Endodermal cell (in vitro differentiated cells): ENCODE data around the gene P4HA1. TPM values are rescaled to one million over a fixed set of nuclear protein-coding genes. Genes with fewer than 3 reads are reported as not detected.
A peak's percentile ranks its signal among the peaks of the same experiment; 100 is the strongest.

Experiments
- DNase-seq: peaks from one replicate; pipeline ENCODE4 v3.0.0-alpha.2; 2017
- H3K27ac ChIP-seq: 2 replicates; pipeline ENCODE4 v1.5.1; 2013; ENCODE audit warnings: mild to moderate bottlenecking, low read depth, low read length, moderate library complexity
- H3K27me3 ChIP-seq: 2 replicates; pipeline ENCODE4 v1.6.1; 2013; ENCODE audit warnings: mild to moderate bottlenecking, low read length, moderate library complexity; ENCODE audit not compliant: insufficient read depth, control insufficient read depth, poor library complexity, severe bottlenecking
- H3K36me3 ChIP-seq: 2 replicates; pipeline ENCODE4 v1.7.0; 2013; ENCODE audit warnings: mild to moderate bottlenecking, low read length, moderate library complexity; ENCODE audit not compliant: control insufficient read depth, insufficient read depth
- H3K4me1 ChIP-seq: one replicate; pipeline ENCODE4 v1.7.0; 2013; ENCODE audit warnings: low read length; ENCODE audit not compliant: control insufficient read depth, insufficient read depth
- H3K4me3 ChIP-seq: 2 replicates; pipeline ENCODE4 v1.5.1; 2013; ENCODE audit warnings: mild to moderate bottlenecking, low read length, moderate library complexity
- H3K9ac ChIP-seq: 2 replicates; pipeline ENCODE4 v1.6.1; 2013; ENCODE audit warnings: mild to moderate bottlenecking, low read length, moderate library complexity; ENCODE audit not compliant: poor library complexity, severe bottlenecking; ENCODE audit errors: extremely low read depth
- H3K9me3 ChIP-seq: 2 replicates; pipeline ENCODE4 v1.6.1; 2013; ENCODE audit warnings: mild to moderate bottlenecking, low read length, moderate library complexity; ENCODE audit not compliant: control insufficient read depth
- H3K27ac Mint-ChIP-seq: 2 replicates; pipeline ENCODE4 v1.8.0; 2020; ENCODE audit warnings: mixed read lengths
- H3K27me3 Mint-ChIP-seq: 2 replicates; pipeline ENCODE4 v1.8.0; 2021; ENCODE audit warnings: mild to moderate bottlenecking, mixed read lengths; ENCODE audit not compliant: insufficient read depth
- H3K36me3 Mint-ChIP-seq: 2 replicates; pipeline ENCODE4 v1.8.0; 2020; ENCODE audit warnings: low read depth, mixed read lengths
- H3K4me1 Mint-ChIP-seq: 2 replicates; pipeline ENCODE4 v1.8.0; 2020; ENCODE audit warnings: mixed read lengths
- H3K4me3 Mint-ChIP-seq: 2 replicates; pipeline ENCODE4 v1.8.0; 2020; ENCODE audit warnings: mild to moderate bottlenecking, moderate library complexity, mixed read lengths
- H3K9me3 Mint-ChIP-seq: 2 replicates; pipeline ENCODE4 v1.8.0; 2020; ENCODE audit warnings: mild to moderate bottlenecking, mixed read lengths
- CTCF ChIP-seq: fragments of 200-600 bp; sonication (generic); conservative IDR thresholded peaks from 2 replicates; pipeline ENCODE4 v1.5.0; 2021; ENCODE audit warnings: antibody characterized with exemption, mild to moderate bottlenecking
- WGBS, 2 experiments: methylation state at CpG; one replicate each; pipeline versions ENCODE4 v1.1.5 to v1.1.7; 2013; ENCODE audit warnings: missing lambda C conversion rate in 2 of 2, mixed read lengths in 1 of 2; ENCODE audit not compliant: insufficient coverage in 1 of 2, insufficient read length in 1 of 2; 5-methylcytosine and 5-hydroxymethylcytosine counted together
- total RNA-seq, 2 donors: library from RNA; stranded (reverse); fragmentation: NEBNext Ultra II Directional in 1 of 2; extraction: Animal tissue kit (Norgen Biotek cat#: 25700) in 1 of 2; gene quantifications; 2 replicates in 1 of 2; 3 replicates in 1 of 2; pipeline ENCODE4 v1.2.1, GENCODE V29; 2021

P4HA1 gene
- total RNA-seq, 2 donors from 2014 or later, result 45.1 to 46.9 TPM

DNA sequence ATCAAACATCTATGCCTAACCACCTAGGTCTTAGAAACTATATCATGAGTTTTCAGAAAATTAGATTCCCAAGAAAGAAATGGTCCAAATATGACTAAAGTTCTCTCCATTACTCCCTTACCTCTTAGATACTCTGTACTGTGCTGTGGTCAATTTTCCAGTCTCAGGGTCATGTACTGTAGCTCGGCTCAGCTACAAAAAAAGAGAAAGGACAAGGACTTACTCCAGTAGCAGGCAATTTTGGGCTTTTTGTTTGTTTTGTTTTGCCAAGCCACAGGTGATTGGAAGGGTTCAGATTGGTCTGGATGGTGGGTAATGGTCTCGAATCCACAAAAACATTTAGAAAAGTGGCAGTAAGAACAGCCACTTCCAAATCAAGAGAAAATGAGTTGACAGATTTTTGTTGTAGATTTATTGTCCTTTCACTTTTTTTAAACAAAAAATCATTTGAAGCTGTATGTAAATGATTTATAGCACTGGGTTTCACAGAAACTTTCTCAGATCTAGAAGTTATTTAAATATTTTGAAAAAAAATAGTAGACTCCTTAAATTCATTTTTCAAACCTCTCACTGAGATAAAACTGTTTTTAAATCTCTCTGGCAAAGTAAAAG lies 52.8 kb downstream of the P4HA1 start:
- H3K9ac ChIP-seq, result no peak overlapping the region
- no peak overlapping the region for H3K27ac ChIP-seq
- peaks cover 45% of the 10 kb centered on the region for H3K36me3 ChIP-seq
- H3K9me3 Mint-ChIP-seq, result no peaks in the 10 kb centered on the region
- no peaks in the 10 kb centered on the region for H3K27me3 ChIP-seq
- no peaks in the 10 kb centered on the region for H3K27me3 Mint-ChIP-seq
- no peak for DNase-seq
- no peak overlapping the region for H3K4me3 Mint-ChIP-seq
- no peaks in the 10 kb centered on the region for H3K9me3 ChIP-seq
- H3K36me3 Mint-ChIP-seq, result peaks cover 20% of the 10 kb centered on the region
- H3K4me3 ChIP-seq, result no peak overlapping the region
- H3K27ac Mint-ChIP-seq, result peak overlapping the region; percentile 89
- H3K4me1 Mint-ChIP-seq, result peaks cover 16% of the 10 kb centered on the region
- no peak for TF ChIP-seq CTCF
- peaks cover 5% of the 10 kb centered on the region for H3K4me1 ChIP-seq
- WGBS, 2 experiments, result 80 to 100% methylated on average over 1 to 2 of the region's 2 CpGs

DNA sequence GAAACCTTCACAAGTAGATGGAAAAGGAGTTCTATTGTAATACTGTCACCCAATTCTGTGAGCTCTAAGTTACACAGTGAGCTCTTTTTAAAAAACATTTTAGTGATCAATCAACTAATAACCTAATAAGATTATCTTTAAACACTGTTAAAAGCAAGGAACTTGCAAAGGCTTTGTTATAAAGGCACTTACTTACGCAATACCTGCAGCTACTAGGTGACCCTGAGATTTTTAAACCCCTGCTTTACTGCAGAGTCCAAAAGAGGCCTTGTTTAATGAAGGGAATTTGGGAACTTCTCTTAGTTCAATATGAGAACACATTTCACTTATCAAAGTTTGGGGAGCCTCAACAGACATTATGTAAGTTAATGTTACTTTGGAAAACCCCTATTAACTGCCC lies 53.3 kb downstream of the P4HA1 start:
- no peak for DNase-seq
- Histone ChIP-seq H3K4me1 (peaks cover 5% of the 10 kb centered on the region), H3K27me3 (no peaks in the 10 kb centered on the region), H3K9ac (no peak overlapping the region), H3K27ac (no peak overlapping the region), H3K9me3 (no peaks in the 10 kb centered on the region), H3K36me3 (peaks cover 45% of the 10 kb centered on the region), H3K4me3 (no peak overlapping the region)
- peak overlapping the region; percentile 49 for H3K27ac Mint-ChIP-seq
- WGBS, 2 experiments, result 97 to 100% methylated on average over 1 of the region's 1 CpG
- H3K27me3 Mint-ChIP-seq, result no peaks in the 10 kb centered on the region
- H3K4me1 Mint-ChIP-seq, result peaks cover 16% of the 10 kb centered on the region
- no peak for TF ChIP-seq CTCF
- no peaks in the 10 kb centered on the region for H3K9me3 Mint-ChIP-seq
- no peak overlapping the region for H3K4me3 Mint-ChIP-seq
- H3K36me3 Mint-ChIP-seq, result peaks cover 22% of the 10 kb centered on the region

- Mint-ChIP-seq H3K9me3 (no peaks in the 10 kb centered on the region), H3K4me3 (no peak overlapping the region), H3K27me3 (no peaks in the 10 kb centered on the region), H3K27ac (no peak overlapping the region), H3K4me1 (peaks cover 16% of the 10 kb centered on the region), H3K36me3 (peaks cover 24% of the 10 kb centered on the region)
- Histone ChIP-seq H3K9me3 (no peaks in the 10 kb centered on the region), H3K27ac (no peak overlapping the region), H3K27me3 (no peaks in the 10 kb centered on the region), H3K4me3 (no peak overlapping the region), H3K4me1 (peaks cover 5% of the 10 kb centered on the region), H3K36me3 (peaks cover 45% of the 10 kb centered on the region), H3K9ac (no peak overlapping the region)
- TF ChIP-seq CTCF, result no peak
- no peak for DNase-seq
- 92 to 96% methylated on average over 3 of the region's 5 CpGs for WGBS, 2 experiments
Observed at GRCh38 chr10:73042130-73042529, 54.5 kb downstream of the P4HA1 start.
